ENCODE results near the gene ARPC1A. TPM values are rescaled to one million over a fixed set of nuclear protein-coding genes. Genes with fewer than 3 reads are reported as not detected.

The ARPC1A gene
- polyA plus RNA-seq, 1 experiment = 243 TPM

DNA sequence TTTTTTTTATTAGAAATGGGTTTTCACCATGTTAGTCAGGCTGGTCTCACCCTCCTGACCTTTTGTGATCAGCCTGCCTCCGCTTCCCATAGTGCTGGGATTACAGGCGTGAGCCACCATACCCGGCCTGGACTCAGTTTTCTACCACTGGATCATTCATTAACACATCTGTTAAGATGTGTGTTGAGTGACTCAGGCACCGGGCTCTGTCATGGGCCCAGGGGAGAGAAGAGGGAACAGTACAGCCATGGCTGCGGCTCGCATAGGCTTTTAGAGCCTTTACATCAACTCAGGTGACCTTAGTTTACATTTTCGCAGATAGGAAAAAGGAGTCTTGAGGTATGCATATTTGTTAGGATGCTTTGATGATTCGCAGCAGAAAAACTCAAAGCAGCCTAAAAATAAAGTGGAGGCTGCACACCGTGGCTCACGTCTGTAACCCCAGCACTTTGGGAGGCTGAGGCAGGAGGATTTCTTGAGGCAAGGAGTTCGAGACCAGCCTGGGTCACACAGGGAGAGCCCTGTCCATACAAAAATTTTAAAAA is 45.8 kb downstream of the ARPC1A start:
- no peaks in the 10 kb centered on the region for H3K27me3 ChIP-seq (ENCODE audit: control insufficient read depth, insufficient read depth, low read length)
- no peak overlapping the region for H3K4me3 ChIP-seq (ENCODE audit: low read depth, low read length)
- TF ChIP-seq, protein P1, sequence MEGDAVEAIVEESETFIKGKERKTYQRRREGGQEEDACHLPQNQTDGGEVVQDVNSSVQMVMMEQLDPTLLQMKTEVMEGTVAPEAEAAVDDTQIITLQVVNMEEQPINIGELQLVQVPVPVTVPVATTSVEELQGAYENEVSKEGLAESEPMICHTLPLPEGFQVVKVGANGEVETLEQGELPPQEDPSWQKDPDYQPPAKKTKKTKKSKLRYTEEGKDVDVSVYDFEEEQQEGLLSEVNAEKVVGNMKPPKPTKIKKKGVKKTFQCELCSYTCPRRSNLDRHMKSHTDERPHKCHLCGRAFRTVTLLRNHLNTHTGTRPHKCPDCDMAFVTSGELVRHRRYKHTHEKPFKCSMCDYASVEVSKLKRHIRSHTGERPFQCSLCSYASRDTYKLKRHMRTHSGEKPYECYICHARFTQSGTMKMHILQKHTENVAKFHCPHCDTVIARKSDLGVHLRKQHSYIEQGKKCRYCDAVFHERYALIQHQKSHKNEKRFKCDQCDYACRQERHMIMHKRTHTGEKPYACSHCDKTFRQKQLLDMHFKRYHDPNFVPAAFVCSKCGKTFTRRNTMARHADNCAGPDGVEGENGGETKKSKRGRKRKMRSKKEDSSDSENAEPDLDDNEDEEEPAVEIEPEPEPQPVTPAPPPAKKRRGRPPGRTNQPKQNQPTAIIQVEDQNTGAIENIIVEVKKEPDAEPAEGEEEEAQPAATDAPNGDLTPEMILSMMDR (IDR thresholded peaks at IDR 0.05; ENCODE audit: insufficient read depth, low read depth, low read length) = no peak
- DNase-seq (ENCODE audit: low read depth) = no peak
- CTCF ChIA-PET = interaction anchor here (0.7 to 1.0 kb wide), 2 partner anchors 27 to 416 kb away, joined by 3 read pairs; no protein-coding TSS in a partner anchor
- H3K36me3 ChIP-seq (ENCODE audit: control insufficient read depth, insufficient read depth, low read length) = peaks cover 8% of the 10 kb centered on the region
- POLR2A ChIA-PET = no interaction called here

DNA sequence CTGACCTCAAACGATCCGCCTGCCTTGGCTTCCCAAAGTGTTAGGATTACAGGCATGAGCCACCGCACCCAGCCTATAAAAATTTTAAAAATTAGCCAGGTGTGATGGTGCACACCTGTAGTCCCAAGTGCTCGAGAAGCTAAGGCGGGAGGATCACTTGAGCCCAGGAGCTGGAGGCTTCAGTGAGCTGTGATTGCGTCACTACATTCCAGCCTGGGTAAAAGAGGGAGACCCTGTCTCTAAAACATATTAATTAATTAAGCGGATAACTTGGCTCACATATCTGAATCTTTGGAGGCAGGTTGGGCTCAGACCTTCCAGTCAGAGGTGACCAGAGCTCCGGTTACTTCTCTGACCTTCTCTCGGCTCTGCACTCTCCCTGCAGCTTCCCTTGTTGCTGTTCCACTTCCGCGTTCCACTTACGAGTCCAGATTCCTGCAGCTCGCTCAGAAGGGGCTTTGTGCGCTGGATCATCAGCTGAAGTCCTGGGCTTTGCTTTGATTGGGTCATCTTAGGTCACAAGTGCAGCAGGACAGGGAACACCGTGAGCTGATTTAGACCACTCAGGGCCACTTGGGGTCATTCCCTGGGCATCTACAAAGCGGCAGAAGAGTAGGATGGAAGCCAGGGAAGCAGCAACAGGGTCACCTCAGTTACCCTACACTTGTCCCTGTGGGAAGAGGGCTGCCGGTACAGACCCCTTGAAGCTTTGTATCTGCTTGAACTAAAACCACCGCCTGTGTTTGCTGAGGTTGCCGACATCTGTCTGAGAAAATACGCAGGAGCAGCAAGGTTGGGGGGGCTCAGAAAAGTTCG is 46.8 kb downstream of the ARPC1A start:
- CTCF ChIA-PET = interaction anchor here (0.6 to 0.7 kb wide), 2 partner anchors 23 to 34 kb away, joined by 3 read pairs; no protein-coding TSS in a partner anchor
- POLR2A ChIA-PET = interaction anchor here (0.6 kb wide), 1 partner anchor 11 kb away, joined by 3 read pairs; no protein-coding TSS in a partner anchor
- TF ChIP-seq, protein P1 (IDR thresholded peaks at IDR 0.05; ENCODE audit: insufficient read depth, low read depth, low read length) = no peak
- Histone ChIP-seq H3K27me3 (ENCODE audit: control insufficient read depth, insufficient read depth, low read length) (no peaks in the 10 kb centered on the region), H3K4me3 (ENCODE audit: low read depth, low read length) (no peak overlapping the region), H3K36me3 (ENCODE audit: control insufficient read depth, insufficient read depth, low read length) (0 out of 2 replicates have a peak, but pooled peaks cover 1% of the 10 kb centered on the region)
- no peak for DNase-seq (ENCODE audit: low read depth)

DNA sequence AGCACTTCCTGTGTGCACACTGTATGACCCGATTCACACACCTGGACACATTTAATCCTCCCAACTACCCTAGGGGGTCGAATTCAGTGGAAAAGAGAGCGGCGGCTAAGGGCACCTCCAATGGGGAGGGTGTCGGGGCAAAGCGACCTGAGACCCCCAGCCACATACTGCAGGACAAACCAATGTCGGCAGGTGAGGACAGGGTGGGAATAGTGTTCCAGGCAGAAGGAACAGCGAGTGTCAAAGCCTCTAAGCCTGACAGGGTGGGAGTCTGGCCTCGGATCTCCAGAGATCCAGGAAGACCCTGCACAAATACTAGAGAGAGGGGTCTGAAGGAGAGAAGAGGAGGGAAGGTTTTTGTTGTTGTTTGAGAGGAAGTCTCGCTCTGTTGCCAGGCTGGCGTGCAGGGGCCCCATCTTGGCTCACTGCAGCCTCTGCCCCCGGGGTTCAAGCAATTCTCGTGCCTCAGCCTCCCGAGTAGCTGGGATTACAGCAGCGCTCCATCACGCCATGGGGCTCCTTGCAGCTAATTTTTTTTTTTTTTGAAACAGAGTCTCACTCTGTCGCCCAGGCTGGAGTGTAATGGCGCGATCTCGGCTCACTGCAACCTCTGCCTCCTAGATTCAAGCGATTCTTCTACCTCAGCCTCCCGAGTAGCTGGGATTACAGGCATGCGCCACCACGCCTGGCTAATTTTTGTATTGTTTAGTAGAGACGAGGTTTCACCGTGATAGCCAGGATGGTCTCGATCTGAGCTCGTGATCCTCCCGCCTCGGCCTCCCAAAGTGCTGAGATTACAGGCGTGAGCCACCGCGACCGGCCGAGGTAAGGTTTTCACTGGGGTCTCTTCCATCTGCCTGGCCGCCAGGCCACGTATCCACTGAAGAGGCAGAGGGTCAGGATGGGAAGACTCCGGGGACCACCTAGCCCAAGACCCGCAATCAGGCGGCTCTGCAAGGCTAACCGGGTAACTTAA is 47.7 kb downstream of the ARPC1A start:
- DNase-seq (ENCODE audit: low read depth) = no peak
- Histone ChIP-seq H3K36me3 (ENCODE audit: control insufficient read depth, insufficient read depth, low read length) (peaks cover 3% of the 10 kb centered on the region; the same call in 1 of the 2 replicates), H3K4me3 (ENCODE audit: low read depth, low read length) (peak overlapping the region; percentile 94), H3K27me3 (ENCODE audit: control insufficient read depth, insufficient read depth, low read length) (no peaks in the 10 kb centered on the region)
- ChIA-PET POLR2A (interaction anchor here (0.6 kb wide), 1 partner anchor 12 kb away, joined by 3 read pairs; no protein-coding TSS in a partner anchor), CTCF (interaction anchor here (0.7 to 1.2 kb wide), 2 partner anchors 8 to 23 kb away, joined by 3 to 5 read pairs; no protein-coding TSS in a partner anchor)
- TF ChIP-seq, protein P1 (IDR thresholded peaks at IDR 0.05; ENCODE audit: insufficient read depth, low read depth, low read length) = no peak

DNA sequence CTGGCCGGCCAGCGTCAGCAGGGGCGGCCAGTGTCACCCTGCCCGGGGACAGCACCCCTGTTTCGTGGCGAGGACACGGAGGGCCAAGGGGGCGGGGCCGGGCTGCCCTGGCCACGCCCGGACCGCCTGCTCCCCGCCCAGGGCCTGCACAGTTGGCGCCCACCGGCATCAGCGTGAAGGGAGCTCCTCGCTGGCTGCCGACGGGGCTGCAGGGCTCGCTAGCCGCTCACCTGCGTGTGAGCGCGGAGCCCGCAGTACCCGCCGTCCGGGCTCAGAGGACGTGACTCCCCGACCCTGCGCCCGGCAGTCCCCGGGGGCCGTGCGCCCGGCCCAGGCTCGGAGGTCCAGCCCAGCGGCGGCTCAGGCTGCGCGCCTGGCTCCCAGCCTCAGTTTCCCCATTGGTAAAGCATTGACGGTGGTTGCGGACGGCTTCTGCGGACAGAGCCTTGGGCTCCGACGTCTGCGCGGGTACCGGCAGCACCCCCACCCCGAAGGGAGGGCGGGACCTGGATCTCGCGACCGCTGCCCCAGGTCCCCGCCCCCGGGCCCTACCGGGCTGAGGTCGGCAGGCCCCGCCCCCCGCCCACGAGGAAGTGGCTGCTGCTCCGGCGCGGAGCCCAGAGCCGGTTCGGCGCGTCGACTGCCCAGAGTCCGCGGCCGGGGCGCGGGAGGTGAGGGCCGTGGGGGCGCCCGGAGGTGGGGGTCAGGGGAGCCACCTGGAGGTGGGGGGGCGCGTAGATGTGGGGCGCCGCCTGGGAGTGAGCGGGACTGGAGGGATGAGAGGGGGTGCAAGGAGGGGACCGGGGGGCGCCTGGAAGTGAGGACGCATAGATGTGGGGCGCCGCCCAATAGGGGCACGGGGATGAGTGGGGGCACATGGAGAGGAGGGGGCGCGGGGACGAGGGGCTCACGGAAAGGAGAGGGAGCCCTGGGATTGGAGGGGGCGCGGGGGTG is 48.7 kb downstream of the ARPC1A start, which contains the start of gene ARPC1B:
TSS of gene ARPC1B (plus strand) at position 620 of the 954 bp plus-strand sequence. CDS start 10,985 bp downstream, outside the sequence.
- CTCF ChIA-PET = interaction anchor here (1.2 kb wide), 1 partner anchor 9 kb away, joined by 5 read pairs; no protein-coding TSS in a partner anchor
- no peak for DNase-seq (ENCODE audit: low read depth)
- POLR2A ChIA-PET = no interaction called here

More for the DNA sequence above, 48.7 kb downstream of the ARPC1A start, which contains the start of gene ARPC1B:
- Histone ChIP-seq H3K4me3 (ENCODE audit: low read depth, low read length) (peak within 1 kb of the TSS; percentile 94), H3K27me3 (ENCODE audit: control insufficient read depth, insufficient read depth, low read length) (no peaks in the 10 kb centered on the region), H3K36me3 (ENCODE audit: control insufficient read depth, insufficient read depth, low read length) (peaks cover 3% of the 10 kb centered on the region; the same call in 1 of the 2 replicates)
- TF ChIP-seq, protein P1 (IDR thresholded peaks at IDR 0.05; ENCODE audit: insufficient read depth, low read depth, low read length) = no peak
